GM12872 (cell line): ENCODE measurements around the gene ARVCF.

Experiments used
- TF ChIP-seq, protein P1 (sequence below): IDR thresholded peaks from 3 replicates; pipeline ENCODE4 v1.5.1; 2011; ENCODE audit warnings: low read depth, mild to moderate bottlenecking, low read length, moderate library complexity; ENCODE audit not compliant: insufficient read depth

The ARVCF gene

DNA sequence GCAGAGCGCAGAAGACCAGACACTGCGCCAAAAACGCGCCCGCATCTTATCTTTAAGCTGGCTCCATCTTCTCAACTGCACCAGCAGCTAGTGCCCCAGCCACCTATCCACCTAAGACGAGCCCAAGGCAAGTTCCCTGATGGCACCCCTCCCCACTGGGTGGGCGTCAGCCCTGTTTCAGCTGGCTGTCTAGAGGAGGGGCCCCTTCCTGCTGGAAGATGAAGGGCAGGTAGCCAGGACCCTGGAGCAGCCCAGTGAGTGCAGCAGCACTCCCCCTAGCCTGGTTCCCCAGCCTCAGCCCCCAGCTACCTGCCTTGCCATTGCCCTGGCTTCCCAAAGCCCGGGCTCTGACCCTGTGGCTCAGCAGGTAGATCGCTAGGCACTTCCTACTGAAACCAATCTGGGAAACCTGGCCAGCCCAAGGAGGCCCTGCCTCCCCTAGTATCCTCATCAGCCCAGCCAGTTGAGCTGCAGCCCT is 28.3 kb downstream of the ARVCF start:
- TF ChIP-seq, protein P1, sequence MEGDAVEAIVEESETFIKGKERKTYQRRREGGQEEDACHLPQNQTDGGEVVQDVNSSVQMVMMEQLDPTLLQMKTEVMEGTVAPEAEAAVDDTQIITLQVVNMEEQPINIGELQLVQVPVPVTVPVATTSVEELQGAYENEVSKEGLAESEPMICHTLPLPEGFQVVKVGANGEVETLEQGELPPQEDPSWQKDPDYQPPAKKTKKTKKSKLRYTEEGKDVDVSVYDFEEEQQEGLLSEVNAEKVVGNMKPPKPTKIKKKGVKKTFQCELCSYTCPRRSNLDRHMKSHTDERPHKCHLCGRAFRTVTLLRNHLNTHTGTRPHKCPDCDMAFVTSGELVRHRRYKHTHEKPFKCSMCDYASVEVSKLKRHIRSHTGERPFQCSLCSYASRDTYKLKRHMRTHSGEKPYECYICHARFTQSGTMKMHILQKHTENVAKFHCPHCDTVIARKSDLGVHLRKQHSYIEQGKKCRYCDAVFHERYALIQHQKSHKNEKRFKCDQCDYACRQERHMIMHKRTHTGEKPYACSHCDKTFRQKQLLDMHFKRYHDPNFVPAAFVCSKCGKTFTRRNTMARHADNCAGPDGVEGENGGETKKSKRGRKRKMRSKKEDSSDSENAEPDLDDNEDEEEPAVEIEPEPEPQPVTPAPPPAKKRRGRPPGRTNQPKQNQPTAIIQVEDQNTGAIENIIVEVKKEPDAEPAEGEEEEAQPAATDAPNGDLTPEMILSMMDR = no peak

DNA sequence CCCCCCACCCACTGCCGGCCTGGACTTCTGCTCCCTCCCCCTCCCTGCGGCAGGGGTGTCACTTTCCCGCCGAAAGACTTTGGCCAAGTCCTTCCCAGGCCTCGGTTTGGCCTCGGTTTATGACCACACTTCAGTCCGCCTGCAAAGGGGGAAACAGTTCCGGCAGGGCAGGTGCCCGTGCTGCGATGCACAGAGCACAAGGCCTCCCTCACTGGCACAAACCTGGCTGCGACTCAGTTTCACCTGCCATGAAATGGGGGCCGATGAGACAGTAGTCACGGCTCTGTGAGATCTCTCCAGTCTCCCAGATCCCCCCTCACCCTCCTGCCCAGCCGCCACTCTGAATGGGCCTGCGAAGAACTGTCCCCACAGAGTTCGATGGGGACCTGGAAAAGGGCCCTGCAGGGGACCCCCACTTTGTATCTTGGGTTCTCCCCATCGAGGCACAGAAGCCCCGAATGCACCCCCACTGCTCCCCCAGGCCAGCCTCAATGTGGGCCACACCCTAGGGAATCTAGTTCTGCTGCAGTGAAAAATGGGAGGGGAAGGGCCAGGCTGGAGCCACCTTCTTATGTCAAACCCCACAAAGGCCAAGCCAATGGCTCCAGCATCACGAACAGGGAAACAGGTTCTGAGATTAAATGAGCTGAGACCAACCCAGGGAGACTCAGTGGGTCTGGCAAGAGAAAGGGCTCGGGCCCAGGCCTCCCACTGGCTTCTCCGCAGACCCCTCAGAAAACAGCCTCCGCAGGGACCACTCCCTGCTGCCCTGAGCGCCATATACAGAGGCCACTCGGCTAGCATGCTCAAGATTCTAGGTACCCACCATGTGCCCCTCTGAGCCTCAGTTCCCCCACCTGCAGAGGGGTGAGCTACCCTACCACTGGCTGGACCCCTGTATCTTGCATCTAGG is 29.0 kb downstream of the ARVCF start:
- TF ChIP-seq, protein P1 = no peak

- TF ChIP-seq, protein P1 = no peak
These were observed 29.9 kb downstream of the ARVCF start for GRCh38 chr22:19986410-19987341.

- TF ChIP-seq, protein P1 = no peak
These were observed 30.6 kb downstream of the ARVCF start for GRCh38 chr22:19986011-19986409.

- TF ChIP-seq, protein P1 = no peak
These were observed 31.5 kb downstream of the ARVCF start for GRCh38 chr22:19984851-19985811.

- TF ChIP-seq, protein P1 = no peak
These were observed 32.3 kb downstream of the ARVCF start for GRCh38 chr22:19984201-19984753.
